ENCODE measurements around the gene PET100. TPM values are rescaled to one million over a fixed set of nuclear protein-coding genes. Genes with fewer than 3 reads are reported as not detected.

Gene PET100
- total RNA-seq, 1 experiment from 2014 or later = 101 TPM

DNA sequence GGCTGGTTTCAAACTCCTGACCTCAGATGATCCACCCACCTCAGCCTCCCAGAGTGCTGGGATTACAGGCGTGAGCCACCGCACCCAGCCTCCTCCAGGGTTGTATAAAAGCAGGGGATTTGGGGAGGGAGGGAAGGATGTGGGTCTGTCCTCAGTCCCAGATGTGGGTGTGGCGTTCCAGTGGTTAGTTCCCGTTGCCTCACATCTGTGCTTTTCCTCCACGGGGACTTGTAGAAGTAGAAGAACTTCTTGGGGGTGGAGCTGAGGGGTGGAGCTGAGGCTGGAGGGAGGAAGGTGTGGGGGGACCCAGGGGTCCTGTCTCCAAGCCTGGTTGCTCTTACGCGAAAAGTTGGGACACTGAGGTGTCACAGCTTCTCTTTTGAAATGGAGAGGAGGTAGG, 46.8 kb downstream of the PET100 start:
- Histone ChIP-seq H3K4me1 (ENCODE audit: insufficient read depth, low read length) (peaks cover 18% of the 10 kb centered on the region; the same call in 1 of the 2 replicates), H3K79me2 (ENCODE audit: low read length) (peaks cover 7% of the 10 kb centered on the region), H3K9ac (ENCODE audit: low read length) (no peak overlapping the region), H2AFZ (ENCODE audit: low read length) (no peak overlapping the region), H3K27ac (ENCODE audit: low read length) (no peak overlapping the region), H3K27me3 (ENCODE audit: low read length) (no peaks in the 10 kb centered on the region), H3K4me3 (ENCODE audit: low read length) (no peak overlapping the region), H3K36me3 (ENCODE audit: low read depth, low read length) (no peaks in the 10 kb centered on the region), H3K9me3 (ENCODE audit: low read length) (no peaks in the 10 kb centered on the region), H4K20me1 (ENCODE audit: low read length) (no peaks in the 10 kb centered on the region), H3F3A (ENCODE audit: low read length, unreplicated experiment) (no peaks in the 10 kb centered on the region), H3K9me2 (replicated peaks; ENCODE audit: low read length) (no peaks in the 10 kb centered on the region), H3K4me2 (ENCODE audit: low read length) (no peak overlapping the region; the same call in 1 of the 2 replicates)
- TF ChIP-seq EZH2phosphoT487 (IDR thresholded peaks at IDR 0.05; ENCODE audit: borderline replicate concordance, low read length) (no peak), EZH2 (IDR thresholded peaks at IDR 0.05; ENCODE audit: low read length, unreplicated experiment) (no peak)
- TF ChIP-seq, protein P1, sequence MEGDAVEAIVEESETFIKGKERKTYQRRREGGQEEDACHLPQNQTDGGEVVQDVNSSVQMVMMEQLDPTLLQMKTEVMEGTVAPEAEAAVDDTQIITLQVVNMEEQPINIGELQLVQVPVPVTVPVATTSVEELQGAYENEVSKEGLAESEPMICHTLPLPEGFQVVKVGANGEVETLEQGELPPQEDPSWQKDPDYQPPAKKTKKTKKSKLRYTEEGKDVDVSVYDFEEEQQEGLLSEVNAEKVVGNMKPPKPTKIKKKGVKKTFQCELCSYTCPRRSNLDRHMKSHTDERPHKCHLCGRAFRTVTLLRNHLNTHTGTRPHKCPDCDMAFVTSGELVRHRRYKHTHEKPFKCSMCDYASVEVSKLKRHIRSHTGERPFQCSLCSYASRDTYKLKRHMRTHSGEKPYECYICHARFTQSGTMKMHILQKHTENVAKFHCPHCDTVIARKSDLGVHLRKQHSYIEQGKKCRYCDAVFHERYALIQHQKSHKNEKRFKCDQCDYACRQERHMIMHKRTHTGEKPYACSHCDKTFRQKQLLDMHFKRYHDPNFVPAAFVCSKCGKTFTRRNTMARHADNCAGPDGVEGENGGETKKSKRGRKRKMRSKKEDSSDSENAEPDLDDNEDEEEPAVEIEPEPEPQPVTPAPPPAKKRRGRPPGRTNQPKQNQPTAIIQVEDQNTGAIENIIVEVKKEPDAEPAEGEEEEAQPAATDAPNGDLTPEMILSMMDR (conservative IDR thresholded peaks at IDR 0.05; ENCODE audit: low read depth, low read length) = no peak
- BruUV-seq (replicated peaks) = no TSS peak
- CTCF ChIA-PET = no interaction called here
- no peak for DNase-seq
- intact Hi-C loops (cut with micrococcal nuclease) = no loop called here
- ATAC-seq = no peak
- POLR2A ChIA-PET (ENCODE audit: unreplicated experiment) = no interaction called here

DNA sequence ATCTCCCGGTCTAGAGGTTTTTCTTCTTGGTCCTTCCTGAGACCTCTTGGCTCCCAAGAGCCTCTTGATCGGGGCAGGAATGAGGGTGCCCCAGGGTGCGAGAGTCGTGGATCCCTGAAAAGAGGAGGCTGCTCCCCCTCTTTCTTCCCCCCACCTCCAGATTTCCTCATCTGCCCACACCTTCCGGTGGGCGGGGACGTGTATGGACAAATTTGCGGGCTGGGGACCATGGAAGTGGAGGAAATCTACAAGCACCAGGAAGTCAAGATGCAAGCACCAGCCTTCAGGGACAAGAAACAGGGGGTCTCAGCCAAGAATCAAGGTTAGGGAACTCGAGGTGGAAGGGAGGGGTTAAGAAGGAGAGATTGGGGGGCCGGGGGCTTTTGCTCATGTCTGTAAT, 47.3 kb downstream of the PET100 start, which contains the start of gene MCEMP1:
TSS of gene MCEMP1 (plus strand) at position 237 of the 400 bp plus-strand sequence. CDS start at position 268, 31 bp downstream.
- intact Hi-C loops (cut with micrococcal nuclease) = no loop called here
- ChIA-PET CTCF (no interaction called here), POLR2A (ENCODE audit: unreplicated experiment) (no interaction called here)
- Histone ChIP-seq H3K4me1 (ENCODE audit: insufficient read depth, low read length) (peaks cover 22% of the 10 kb centered on the region; the same call in 1 of the 2 replicates), H3K4me2 (ENCODE audit: low read length) (no peak within 1 kb of the TSS; the same call in 1 of the 2 replicates), H3K27ac (ENCODE audit: low read length) (no peak within 1 kb of the TSS), H3K79me2 (ENCODE audit: low read length) (peaks cover 12% of the 10 kb centered on the region), H3K36me3 (ENCODE audit: low read depth, low read length) (no peaks in the 10 kb centered on the region), H3K9me3 (ENCODE audit: low read length) (no peaks in the 10 kb centered on the region), H3K9me2 (replicated peaks; ENCODE audit: low read length) (no peaks in the 10 kb centered on the region), H3K4me3 (ENCODE audit: low read length) (no peak within 1 kb of the TSS), H3K9ac (ENCODE audit: low read length) (no peak within 1 kb of the TSS), H2AFZ (ENCODE audit: low read length) (no peak within 1 kb of the TSS), H3K27me3 (ENCODE audit: low read length) (no peaks in the 10 kb centered on the region), H4K20me1 (ENCODE audit: low read length) (no peaks in the 10 kb centered on the region), H3F3A (ENCODE audit: low read length, unreplicated experiment) (no peaks in the 10 kb centered on the region)
- ATAC-seq (no peak), DNase-seq (no peak)
- no peak for TF ChIP-seq EZH2 (IDR thresholded peaks at IDR 0.05; ENCODE audit: low read length, unreplicated experiment)
- TF ChIP-seq EZH2phosphoT487 (IDR thresholded peaks at IDR 0.05; ENCODE audit: borderline replicate concordance, low read length) = no peak
- TF ChIP-seq, protein P1 (conservative IDR thresholded peaks at IDR 0.05; ENCODE audit: low read depth, low read length) = no peak
- BruUV-seq (replicated peaks) = no TSS peak

DNA sequence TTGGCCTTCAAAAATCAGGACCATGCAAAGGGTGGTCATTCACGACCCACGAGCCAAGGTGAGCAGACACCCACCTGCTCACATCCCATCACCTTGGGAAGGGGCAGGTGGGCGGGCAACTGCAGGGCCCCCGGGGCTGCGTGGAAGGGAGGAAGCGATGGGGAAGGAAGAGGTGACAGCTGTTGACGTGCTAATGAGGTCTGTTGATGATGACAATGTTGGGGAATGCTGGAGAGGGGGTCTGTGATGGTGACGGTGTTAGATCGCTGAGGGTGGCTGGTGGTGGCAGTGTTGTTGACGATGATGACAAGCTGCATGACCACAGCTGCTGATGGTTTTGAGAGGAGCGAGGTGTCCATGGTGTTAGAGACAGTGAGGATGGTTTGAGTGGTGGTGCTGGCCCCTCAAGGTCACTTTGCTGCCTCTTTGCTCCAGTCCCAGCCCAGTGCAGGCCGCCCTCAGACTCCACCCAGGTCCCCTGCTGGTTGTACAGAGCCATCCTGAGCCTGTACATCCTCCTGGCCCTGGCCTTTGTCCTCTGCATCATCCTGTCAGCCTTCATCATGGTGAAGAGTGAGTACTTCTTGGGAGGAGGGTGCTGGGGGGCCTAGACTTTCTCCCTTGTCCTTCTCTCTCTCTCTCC, 48.2 kb downstream of the PET100 start:
- H2AFZ ChIP-seq (ENCODE audit: low read length) = no peak overlapping the region
- H3K9me2 ChIP-seq (replicated peaks; ENCODE audit: low read length) = no peaks in the 10 kb centered on the region
- no peaks in the 10 kb centered on the region for H3K9me3 ChIP-seq (ENCODE audit: low read length)
- H3K9ac ChIP-seq (ENCODE audit: low read length) = no peak overlapping the region
- POLR2A ChIA-PET (ENCODE audit: unreplicated experiment) = interaction anchor here (0.6 kb wide), 1 partner anchor 327 kb away, joined by 3 read pairs; no protein-coding TSS in a partner anchor
- H3K4me3 ChIP-seq (ENCODE audit: low read length) = no peak overlapping the region
- H3K27ac ChIP-seq (ENCODE audit: low read length) = no peak overlapping the region
- no peaks in the 10 kb centered on the region for H4K20me1 ChIP-seq (ENCODE audit: low read length)
- TF ChIP-seq, protein P1 (conservative IDR thresholded peaks at IDR 0.05; ENCODE audit: low read depth, low read length) = no peak
- TF ChIP-seq EZH2phosphoT487 (IDR thresholded peaks at IDR 0.05; ENCODE audit: borderline replicate concordance, low read length) (no peak), EZH2 (IDR thresholded peaks at IDR 0.05; ENCODE audit: low read length, unreplicated experiment) (no peak)
- no peak for DNase-seq
- 0 out of 2 replicates have a peak, but pooled peaks cover 8% of the 10 kb centered on the region for H3K36me3 ChIP-seq (ENCODE audit: low read depth, low read length)
- no peaks in the 10 kb centered on the region for H3K27me3 ChIP-seq (ENCODE audit: low read length)
- no peak for ATAC-seq
- CTCF ChIA-PET = interaction anchor here (0.6 kb wide), 1 partner anchor 280 kb away, joined by 3 read pairs; no protein-coding TSS in a partner anchor
- BruUV-seq (replicated peaks) = no TSS peak
- intact Hi-C loops (cut with micrococcal nuclease) = no loop called here
- peaks cover 20% of the 10 kb centered on the region for H3K79me2 ChIP-seq (ENCODE audit: low read length)
- H3F3A ChIP-seq (ENCODE audit: low read length, unreplicated experiment) = no peaks in the 10 kb centered on the region
- no peak overlapping the region for H3K4me2 ChIP-seq (ENCODE audit: low read length)
- peaks cover 25% of the 10 kb centered on the region; the same call in 1 of the 2 replicates for H3K4me1 ChIP-seq (ENCODE audit: insufficient read depth, low read length)

All from PC-3 (cell line).